ENCODE measurements around the gene SDR39U1.

GRCh38 chr14:24436355-24437019, 6.1 kb downstream of the SDR39U1 start:
- TF ChIP-seq, protein P1, sequence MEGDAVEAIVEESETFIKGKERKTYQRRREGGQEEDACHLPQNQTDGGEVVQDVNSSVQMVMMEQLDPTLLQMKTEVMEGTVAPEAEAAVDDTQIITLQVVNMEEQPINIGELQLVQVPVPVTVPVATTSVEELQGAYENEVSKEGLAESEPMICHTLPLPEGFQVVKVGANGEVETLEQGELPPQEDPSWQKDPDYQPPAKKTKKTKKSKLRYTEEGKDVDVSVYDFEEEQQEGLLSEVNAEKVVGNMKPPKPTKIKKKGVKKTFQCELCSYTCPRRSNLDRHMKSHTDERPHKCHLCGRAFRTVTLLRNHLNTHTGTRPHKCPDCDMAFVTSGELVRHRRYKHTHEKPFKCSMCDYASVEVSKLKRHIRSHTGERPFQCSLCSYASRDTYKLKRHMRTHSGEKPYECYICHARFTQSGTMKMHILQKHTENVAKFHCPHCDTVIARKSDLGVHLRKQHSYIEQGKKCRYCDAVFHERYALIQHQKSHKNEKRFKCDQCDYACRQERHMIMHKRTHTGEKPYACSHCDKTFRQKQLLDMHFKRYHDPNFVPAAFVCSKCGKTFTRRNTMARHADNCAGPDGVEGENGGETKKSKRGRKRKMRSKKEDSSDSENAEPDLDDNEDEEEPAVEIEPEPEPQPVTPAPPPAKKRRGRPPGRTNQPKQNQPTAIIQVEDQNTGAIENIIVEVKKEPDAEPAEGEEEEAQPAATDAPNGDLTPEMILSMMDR (IDR thresholded peaks at IDR 0.05), result peak in 5 of 7 experiments; percentile 56 to 87 (median 70)
- no peak for TF ChIP-seq POLR2A (IDR thresholded peaks at IDR 0.05)
